ENCODE data around the gene AGPAT4.
"Not testable (repeated sequence)": the region's sequence is repeated elsewhere in the genome, so short reads cannot be mapped to it uniquely, and the experiment has no call there.

The AGPAT4 gene

DNA sequence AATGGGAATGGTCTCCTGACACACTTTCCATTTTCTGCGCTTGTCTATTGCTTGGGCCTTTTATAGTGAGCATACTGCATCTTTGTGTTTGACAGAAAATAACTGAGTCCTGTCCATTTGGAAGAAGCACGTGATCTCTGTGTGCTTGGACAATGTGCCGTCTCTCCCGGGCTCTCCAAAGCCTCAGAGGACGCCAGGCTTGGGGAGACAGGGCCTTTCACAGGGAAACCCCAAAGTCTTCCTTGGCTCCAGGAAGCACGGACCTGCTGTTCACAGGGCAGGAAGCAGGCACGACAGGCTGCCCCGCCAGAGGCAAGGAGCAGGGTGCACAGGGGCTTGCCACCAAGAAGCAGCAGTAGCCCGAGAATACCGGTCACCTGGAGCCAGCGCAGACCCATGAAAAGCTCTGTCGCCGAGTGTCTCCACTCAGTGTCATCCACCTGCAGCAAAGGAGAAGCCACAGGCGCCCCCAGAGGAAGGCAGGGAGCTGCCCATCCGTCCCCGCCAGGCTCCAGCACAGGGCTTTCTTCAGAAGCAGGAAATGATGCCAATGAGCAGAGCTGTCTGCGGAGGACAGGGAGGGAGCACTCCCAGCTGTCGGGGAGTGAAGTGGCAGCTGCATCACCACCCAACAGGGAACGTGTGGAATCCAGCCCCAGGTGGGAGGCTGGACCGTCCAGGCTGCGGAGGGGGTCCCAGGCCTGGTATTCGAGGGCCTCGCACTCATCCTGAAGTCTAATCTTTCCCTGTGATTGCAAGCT, 135.1 kb downstream of the AGPAT4 start:
- no peak for DNase-seq (ENCODE audit: low read depth)

GRCh38 chr6:161137839-161138542, 135.9 kb downstream of the AGPAT4 start:
- DNase-seq (ENCODE audit: low read depth), result no peak

DNA sequence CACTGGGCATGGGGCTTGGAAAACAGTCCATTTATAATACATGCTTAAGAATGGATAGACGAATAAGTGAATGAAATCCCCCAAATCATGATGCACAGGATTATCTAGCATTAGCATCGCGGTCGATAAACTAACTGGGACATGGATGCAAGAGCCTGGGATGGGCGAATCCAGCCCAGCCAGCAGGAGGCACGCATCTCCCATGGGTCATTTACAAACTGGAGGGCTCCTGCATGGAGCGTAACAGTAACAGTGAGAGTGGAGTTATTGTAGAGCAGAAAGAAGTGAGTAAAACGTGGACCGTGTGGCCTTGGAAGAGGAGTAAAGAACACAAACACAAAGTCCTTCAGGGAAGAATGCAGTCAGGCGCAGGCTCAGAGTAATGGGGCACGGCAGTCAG, 136.5 kb downstream of the AGPAT4 start:
- no peak for DNase-seq (ENCODE audit: low read depth)

DNA sequence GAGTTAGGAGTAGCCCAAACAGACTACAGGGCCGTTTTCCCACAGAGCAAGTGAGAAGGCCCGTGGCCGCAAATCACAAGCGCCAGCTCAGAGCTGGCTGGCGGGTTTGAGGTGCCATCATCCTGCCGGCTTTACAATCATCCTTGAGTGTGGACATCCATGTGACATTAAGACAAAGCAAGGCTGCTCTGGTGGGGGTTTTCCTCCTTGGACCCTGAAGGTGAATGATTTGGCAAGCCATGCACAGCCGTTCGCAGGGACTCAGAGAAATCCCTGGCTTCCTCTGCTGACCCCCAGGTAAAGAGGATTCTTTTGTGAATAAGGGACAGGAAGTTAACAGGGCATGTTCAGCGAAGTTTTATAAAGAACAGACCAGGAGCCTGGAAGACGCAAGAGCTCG, 137.2 kb downstream of the AGPAT4 start:
- no peak for DNase-seq (ENCODE audit: low read depth)

DNA sequence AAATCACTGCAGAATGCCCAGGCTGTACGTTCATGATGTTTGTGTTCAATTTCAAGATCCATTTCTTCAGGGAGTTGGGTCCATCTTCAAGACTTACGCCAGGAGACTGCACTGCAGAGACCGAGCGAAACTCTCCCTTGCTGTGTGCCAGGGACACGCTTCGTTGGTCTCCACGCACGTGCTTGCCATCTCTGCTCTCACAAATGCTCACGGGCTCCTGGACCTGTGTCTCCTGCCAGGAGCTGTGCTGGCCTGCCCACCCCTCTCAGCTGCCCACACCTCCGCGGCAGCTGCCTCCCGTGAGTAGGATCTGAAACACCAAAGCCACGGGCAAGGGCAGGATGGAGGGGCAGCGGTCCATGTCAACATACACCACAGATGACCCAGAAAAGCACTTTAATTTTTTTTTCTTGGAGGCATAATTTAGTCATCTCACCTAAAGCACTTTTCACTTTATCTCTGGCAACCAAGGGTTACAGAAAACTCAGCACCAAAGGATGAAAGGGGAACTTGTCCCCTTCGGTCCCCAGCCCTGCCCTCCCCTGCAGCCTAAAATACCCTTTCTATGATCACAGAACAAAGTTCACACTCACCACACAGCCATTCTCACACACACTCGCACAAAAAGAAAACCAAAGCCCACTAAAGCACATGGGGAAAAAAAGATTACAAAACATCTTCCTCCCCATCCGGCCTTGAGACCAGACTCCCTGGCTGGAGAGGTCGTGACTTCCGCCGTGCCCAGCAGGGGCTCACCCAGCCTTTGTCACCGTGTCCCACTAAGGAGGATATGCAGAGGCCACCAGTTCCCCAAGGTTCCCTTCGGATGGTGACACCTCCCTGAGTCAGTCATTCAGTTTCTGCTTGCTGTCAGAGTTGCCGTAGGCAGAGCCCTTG, 137.9 kb downstream of the AGPAT4 start:
- DNase-seq (ENCODE audit: low read depth), result no peak

DNA sequence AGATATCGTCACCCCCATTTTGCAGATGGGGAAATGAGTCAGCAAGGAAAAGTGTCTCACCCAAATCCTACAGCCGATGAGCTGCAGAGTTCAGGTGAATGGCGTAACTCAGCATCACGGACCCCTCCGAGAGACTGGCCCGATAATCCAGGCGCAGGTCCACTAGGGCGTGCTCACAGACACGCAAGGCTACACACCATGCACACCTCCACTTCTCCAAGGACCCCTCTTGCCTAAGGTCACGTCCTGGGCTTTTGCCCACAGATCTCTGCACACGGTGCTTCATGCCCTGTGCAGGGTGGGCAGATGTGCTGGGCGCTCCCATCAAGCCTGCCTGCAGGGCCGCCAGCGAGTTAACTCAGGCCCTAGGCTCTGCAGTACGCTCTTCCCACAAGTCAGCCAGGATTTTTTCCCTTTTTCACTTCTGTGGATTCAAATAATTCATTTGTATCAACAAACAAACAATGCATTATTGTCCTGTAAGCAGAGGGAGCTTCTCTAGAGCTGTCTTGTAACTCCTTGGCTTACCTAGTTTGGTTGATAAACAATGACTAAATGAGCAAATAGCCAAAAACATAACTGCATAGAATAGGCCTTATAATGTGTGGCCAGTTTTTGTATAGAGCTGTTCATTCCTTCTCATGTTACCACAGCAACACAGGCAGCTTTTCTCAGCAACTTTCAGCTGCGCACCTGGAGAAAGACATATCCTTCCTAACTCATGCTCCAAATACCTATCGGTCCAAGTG, 139.1 kb downstream of the AGPAT4 start:
- no peak for DNase-seq (ENCODE audit: low read depth)

GRCh38 chr6:161133963-161134362, 139.9 kb downstream of the AGPAT4 start:
- no peak for DNase-seq (ENCODE audit: low read depth)

GRCh38 chr6:161132384-161132783, 141.5 kb downstream of the AGPAT4 start:
- DNase-seq (ENCODE audit: low read depth), result no peak

DNA sequence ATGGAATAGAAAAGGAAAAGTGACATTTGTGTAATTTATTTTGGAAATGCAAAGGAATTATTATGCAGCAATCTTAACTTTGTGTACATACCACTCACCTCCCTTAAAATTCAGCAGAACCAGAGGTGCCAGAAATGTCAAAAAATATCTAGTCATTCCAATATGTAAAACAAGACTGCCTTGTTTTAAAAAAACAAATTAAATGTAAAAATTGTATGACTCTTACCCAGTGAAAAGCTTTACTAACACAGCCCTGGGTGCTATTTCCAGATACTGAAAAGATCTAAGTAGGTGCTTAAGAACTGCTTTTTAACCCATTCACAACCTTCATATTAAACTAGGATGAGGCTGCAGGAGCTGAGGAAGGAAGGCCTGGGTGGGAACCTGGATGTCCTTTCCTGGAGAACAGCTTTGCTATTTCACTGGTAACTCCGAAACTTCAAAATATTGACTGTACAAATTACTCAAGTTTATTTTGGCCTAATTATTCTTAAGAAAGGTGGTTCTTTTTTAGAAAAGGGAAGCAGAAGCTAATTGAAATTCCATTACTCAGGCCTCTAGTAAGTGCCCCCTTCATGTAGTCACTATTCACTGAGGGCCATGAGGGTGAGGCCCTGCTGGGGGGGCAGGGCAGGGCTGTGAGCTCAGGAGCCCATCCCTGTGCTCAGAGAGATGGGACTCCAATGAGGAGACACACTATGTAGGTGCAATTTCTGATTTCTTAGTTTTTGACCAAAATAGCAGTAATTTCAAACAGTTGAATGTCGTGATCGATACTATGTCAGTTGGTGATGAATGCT, 142.7 kb downstream of the AGPAT4 start:
- DNase-seq (ENCODE audit: low read depth), result no peak

GRCh38 chr6:161130541-161130940, 143.3 kb downstream of the AGPAT4 start:
- no peak for DNase-seq (ENCODE audit: low read depth)

DNA sequence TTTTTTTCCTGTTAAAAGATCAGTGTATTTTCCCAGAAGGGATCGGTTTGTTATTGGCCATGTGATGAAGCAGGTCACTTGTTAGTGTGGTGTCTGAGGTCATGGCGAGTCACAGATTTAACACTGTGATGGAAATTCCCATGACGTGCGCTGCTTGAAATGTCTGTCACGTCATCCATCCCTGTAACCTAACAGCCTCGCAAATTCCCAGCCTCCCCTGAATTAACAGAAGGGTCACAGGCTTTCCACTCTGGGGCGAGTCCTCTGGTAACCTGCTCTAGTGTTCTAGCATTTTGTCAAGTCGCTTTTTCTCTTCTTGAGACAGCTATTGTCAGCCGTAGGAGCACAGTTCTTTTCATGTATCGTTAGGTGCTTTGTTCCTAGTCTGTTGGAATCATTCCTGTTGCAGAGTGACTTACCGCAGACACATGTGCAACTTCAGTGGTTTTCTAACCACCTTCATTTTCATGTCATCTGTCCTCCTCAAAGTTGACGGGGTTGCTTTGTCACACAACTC, 145.1 kb downstream of the AGPAT4 start:
- DNase-seq (ENCODE audit: low read depth), result no peak

DNA sequence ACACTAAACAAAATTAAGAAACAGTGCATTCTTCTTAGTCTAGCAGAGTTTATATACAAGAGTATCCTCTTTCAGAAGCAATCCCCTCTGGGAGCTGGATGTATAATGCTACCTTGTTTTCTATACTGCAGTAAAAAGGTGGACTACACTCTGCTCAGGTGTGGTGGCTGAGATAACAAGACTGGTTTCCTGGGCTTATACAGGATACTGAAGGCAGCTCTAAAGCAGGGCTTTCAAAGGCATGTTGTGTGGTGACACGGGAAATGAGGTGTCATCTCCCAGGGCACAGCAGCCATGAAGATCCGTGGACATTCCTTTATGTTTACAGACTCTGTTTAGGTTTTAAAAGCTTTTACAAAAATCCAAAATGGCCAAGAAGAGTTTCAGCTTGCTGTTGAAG, 145.6 kb downstream of the AGPAT4 start:
- no peak for DNase-seq (ENCODE audit: low read depth)

DNA sequence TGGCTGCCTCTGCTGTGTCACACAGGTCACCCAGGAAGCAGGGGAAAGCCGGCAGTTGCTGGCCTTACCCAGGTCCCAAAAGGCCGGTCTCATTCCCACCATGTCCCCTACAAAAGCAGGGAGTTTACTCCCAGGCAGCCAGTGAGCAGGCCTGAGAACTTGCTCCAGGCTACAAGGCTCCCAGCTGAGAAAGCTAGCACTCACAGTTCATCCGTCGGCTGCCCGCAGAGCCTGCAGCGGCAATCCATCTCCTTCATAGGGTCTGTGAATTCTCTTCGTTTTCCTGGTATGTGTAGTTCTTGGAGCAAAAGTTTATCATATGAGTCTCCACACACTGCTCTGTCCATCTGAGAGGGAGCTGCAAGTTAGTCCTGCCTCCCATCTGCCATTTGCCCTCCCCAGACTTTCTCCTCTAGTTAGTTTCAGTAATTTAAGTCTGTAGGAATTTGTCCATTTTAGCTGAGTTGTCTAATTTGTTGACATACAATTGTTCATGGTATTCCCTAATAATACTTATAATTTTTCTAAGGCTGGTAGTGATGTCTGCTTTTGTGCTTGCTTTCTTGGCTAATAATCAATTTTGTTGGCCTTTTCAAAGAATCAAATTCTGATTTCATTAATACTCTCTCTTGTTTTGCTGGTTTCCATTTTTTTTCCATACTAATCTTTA, 146.7 kb downstream of the AGPAT4 start:
- no peak for DNase-seq (ENCODE audit: low read depth)

DNA sequence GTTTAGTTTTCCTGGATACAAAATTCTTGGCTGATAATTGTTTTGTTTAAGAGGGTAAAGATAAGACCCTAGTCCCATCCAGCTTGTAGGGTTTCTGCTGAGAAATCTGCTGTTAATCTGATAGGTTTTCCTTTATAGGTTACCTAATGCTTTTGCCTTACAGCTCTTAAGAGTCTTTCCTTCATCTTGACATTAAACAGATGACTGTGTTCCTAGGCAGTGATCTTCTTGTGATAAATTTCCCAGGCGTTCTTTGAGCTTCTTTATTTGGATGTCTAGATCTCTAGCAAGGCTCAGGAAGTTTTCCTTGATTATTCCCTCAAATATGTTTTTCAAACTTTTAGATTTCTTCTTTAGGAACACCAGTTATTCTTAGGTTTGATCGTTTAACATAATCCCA, 148.3 kb downstream of the AGPAT4 start:
- no peak for DNase-seq (ENCODE audit: low read depth)

- DNase-seq (ENCODE audit: low read depth), result not testable (repeated sequence)
Measured at GRCh38 chr6:161123319-161123718, 150.5 kb downstream of the AGPAT4 start.

DNA sequence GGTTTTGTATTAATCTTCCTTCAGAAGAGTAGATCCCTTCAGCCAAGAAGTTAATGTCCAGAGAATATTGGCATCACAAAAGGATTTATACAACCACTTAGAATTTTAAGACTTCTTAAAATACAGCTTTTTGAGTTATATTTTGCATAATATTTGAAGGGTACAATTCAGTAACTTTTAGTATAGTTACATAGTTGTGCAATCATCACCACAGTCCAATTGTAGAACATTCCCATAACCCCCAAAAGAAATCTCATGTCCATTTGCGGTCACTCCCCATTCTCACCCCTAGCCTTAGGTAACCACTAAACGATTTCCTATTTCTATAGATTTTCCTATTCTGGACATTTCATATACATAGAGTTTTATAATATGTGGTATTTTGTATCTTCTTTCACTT, 155.9 kb downstream of the AGPAT4 start:
- no peak for DNase-seq (ENCODE audit: low read depth)

DNA sequence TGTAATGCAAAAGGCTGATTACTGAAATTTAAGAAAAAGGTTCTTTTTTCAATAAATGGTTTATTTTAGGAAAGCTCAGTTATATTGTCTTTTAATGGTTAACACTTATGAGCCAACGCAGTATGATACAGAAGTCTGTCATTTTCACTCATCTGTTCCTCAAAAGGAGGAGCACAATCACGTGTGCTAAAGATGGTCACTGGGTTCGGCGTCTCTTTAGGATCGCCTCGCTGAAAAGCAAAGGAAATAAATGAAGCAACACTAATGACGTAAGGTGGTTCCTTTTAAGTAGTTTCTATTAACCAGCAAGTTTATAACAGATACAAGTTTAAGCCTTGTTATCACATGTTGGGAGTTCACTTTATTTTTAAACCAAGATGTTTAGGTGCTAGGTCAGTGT, 156.6 kb downstream of the AGPAT4 start:
- no peak for DNase-seq (ENCODE audit: low read depth)

GRCh38 chr6:161116554-161116953, 157.3 kb downstream of the AGPAT4 start:
- DNase-seq (ENCODE audit: low read depth), result no peak

DNA sequence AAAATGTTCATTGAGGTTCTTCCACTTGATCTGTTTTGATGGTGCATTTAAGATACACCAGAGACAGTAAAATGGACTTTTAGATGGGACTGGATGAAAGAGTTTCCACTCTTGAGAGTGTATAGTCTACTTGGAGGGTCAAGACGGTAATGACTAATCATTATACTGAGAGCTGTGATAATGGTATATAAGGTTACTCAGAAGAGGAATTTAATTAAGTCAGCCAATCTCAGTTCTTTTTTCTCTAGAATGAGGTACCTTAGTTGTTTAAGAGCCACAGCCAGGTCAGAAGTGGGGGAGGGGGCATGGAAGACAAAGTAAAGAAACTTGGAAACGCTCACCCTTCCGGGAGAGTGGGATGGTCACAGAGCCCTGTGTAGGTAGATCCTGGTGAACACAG, 158.4 kb downstream of the AGPAT4 start:
- no peak for DNase-seq (ENCODE audit: low read depth)

GRCh38 chr6:161111261-161111660, 162.6 kb downstream of the AGPAT4 start:
- DNase-seq (ENCODE audit: low read depth), result no peak
